HepG2 (cell line): ENCODE data around the gene LMCD1. TPM values are rescaled to one million over a fixed set of nuclear protein-coding genes. Genes with fewer than 3 reads are reported as not detected.

Source experiments
- ARNTL ChIP-seq: sonication (generic); formaldehyde crosslinking; IDR thresholded peaks from 2 replicates; pipeline ENCODE4 v1.4.0; 2020; ENCODE audit warnings: mild to moderate bottlenecking, missing genetic modification reagents
- ATRX ChIP-seq: sonication (generic); formaldehyde crosslinking; IDR thresholded peaks from 2 replicates; pipeline ENCODE4 v1.4.0; 2020; ENCODE audit warnings: missing genetic modification reagents, borderline replicate concordance
- DR1 ChIP-seq: sonication (generic); formaldehyde crosslinking; IDR thresholded peaks from 2 replicates; pipeline ENCODE4 v1.8.0; 2021; ENCODE audit warnings: mild to moderate bottlenecking, missing genetic modification reagents, inconsistent platforms
- GFI1 ChIP-seq: sonication (generic); formaldehyde crosslinking; IDR thresholded peaks from 2 replicates; pipeline ENCODE4 v1.5.0; 2020; ENCODE audit warnings: missing genetic modification reagents, mild to moderate bottlenecking, borderline replicate concordance
- GTF2F1 ChIP-seq: fragments of 150-350 bp; IDR thresholded peaks from 2 replicates; pipeline ENCODE4 v1.6.1; 2014; ENCODE audit warnings: low read length
- HHEX ChIP-seq: IDR thresholded peaks from 2 replicates; pipeline ENCODE4 v1.6.1; 2016; ENCODE audit warnings: control low read depth
- HNRNPL ChIP-seq: fragments of 200-400 bp; formaldehyde crosslinking; IDR thresholded peaks from 2 replicates; pipeline ENCODE4 v1.6.1; 2017; ENCODE audit warnings: mild to moderate bottlenecking, low read depth, low read length
- KDM1A ChIP-seq: IDR thresholded peaks from 2 replicates; pipeline ENCODE4 v1.6.1; 2016; ENCODE audit warnings: missing compliant biosample characterization
- RFX5 ChIP-seq: IDR thresholded peaks from 2 replicates; pipeline ENCODE4 v1.6.1; 2011; ENCODE audit warnings: low read depth, low read length, improper control_type of control experiment
- RORA ChIP-seq: sonication (generic); formaldehyde crosslinking; IDR thresholded peaks from 2 replicates; pipeline ENCODE4 v1.5.0; 2020; ENCODE audit warnings: mild to moderate bottlenecking, missing genetic modification reagents, moderate library complexity
- TARDBP ChIP-seq: sonication (generic); formaldehyde crosslinking; IDR thresholded peaks from 2 replicates; pipeline ENCODE4 v1.8.0; 2022; ENCODE audit warnings: mild to moderate bottlenecking, missing genetic modification reagents
- ZNF207 ChIP-seq: fragments of 450-650 bp; IDR thresholded peaks from 2 replicates; pipeline ENCODE4 v1.6.1; 2016; ENCODE audit warnings: antibody characterized with exemption, borderline replicate concordance
- ZNF33B ChIP-seq: sonication (generic); formaldehyde crosslinking; IDR thresholded peaks from 2 replicates; pipeline ENCODE4 v1.5.1; 2020; ENCODE audit warnings: mild to moderate bottlenecking, missing genetic modification reagents
- ZNF768 ChIP-seq: sonication (generic); formaldehyde crosslinking; IDR thresholded peaks from 2 replicates; pipeline ENCODE4 v1.4.0; 2020; ENCODE audit warnings: missing genetic modification reagents
- ZNF773 ChIP-seq: sonication (generic); formaldehyde crosslinking; IDR thresholded peaks from 2 replicates; pipeline ENCODE4 v1.4.0; 2020; ENCODE audit warnings: missing genetic modification reagents, borderline replicate concordance
- polyA plus RNA-seq, 8 experiments: library from polyadenylated mRNA; depleted of rRNA in 3 of 8; stranded (reverse) in 7 of 8; unstranded in 1 of 8; fragments of >200 nt; fragmentation: Illumina TruSeq in 4 of 8; extraction: Trizol in 4 of 8; gene quantifications; 2 replicates each; pipeline versions ENCODE4 v1.2.1 to v1.2.3, GENCODE V29; 2011 to 2016; ENCODE audit warnings: low read depth in 4 of 8, missing spikeins in 1 of 8, mixed read lengths in 1 of 8; ENCODE audit not compliant: insufficient read depth in 1 of 8
- total RNA-seq, 5 experiments: library from RNA; depleted of rRNA; stranded (reverse); fragments of >200 nt; fragmentation: Illumina TruSeq; extraction: Trizol; gene quantifications; 2 replicates each; pipeline ENCODE4 v1.2.3, GENCODE V29; 2016; ENCODE audit warnings: low read depth in 1 of 5
- TF ChIP-seq, protein P1 (sequence below): sonication (generic); formaldehyde crosslinking; IDR thresholded peaks from 2 replicates; pipeline ENCODE4 v1.4.0; 2020; ENCODE audit warnings: missing genetic modification reagents
- TF ChIP-seq, protein P2 (sequence below): sonication (generic); formaldehyde crosslinking; IDR thresholded peaks from 2 replicates; pipeline ENCODE4 v1.5.0; 2020; ENCODE audit warnings: mild to moderate bottlenecking, low read depth, missing genetic modification reagents, borderline replicate concordance
- TF ChIP-seq, protein P3 (sequence below): sonication (generic); formaldehyde crosslinking; IDR thresholded peaks from 2 replicates; pipeline ENCODE4 v1.5.1; 2020; ENCODE audit warnings: missing genetic modification reagents, mild to moderate bottlenecking, borderline replicate concordance
- TF ChIP-seq, protein P4 (sequence below): sonication (generic); formaldehyde crosslinking; conservative IDR thresholded peaks from 2 replicates; pipeline ENCODE4 v1.4.0; 2020; ENCODE audit warnings: mild to moderate bottlenecking, missing genetic modification reagents, moderate library complexity

Gene LMCD1
- total and polyA plus RNA-seq, 2 of the 13 experiments (the other 11 are each of a cell fraction or from before 2014, with no cell fraction given): 6.2 to 7.1 TPM

DNA sequence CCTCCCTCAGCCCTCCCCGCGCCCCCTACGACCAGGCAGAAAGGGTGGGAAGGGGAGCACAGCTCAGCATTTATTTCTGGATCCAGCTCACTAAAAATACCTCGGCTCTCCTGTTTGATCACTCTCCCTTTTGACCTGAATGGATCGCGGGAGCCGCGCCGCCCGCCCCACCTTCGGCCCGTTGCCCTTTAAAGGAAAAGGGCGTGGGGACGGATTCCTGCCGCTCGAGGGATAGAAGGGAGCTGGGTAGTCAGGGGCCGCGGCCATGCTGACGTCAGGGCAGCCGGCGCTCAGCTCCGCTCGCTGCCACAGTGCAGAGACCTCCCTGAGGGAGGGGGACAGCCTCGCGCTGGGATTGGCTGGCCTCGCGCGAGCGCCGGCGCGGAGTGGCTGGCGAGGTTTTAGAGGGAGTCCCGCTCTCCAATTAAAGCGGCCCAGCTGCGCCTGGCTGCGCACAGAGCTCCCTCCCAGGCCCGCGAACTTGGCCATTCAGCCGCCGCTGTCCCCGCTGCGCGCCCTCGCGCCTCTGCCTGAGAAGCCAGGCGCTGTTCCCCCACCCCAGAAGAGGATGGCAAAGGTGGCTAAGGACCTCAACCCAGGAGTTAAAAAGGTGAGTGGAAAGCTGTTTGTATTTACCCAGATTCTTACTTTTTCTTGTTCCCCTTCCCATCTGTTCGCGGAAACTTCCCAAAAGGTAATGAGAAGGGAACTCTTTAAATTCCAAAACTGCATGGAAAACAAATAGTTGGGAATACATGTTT is at the start of gene LMCD1 (continued):
- TF ChIP-seq, protein P1, sequence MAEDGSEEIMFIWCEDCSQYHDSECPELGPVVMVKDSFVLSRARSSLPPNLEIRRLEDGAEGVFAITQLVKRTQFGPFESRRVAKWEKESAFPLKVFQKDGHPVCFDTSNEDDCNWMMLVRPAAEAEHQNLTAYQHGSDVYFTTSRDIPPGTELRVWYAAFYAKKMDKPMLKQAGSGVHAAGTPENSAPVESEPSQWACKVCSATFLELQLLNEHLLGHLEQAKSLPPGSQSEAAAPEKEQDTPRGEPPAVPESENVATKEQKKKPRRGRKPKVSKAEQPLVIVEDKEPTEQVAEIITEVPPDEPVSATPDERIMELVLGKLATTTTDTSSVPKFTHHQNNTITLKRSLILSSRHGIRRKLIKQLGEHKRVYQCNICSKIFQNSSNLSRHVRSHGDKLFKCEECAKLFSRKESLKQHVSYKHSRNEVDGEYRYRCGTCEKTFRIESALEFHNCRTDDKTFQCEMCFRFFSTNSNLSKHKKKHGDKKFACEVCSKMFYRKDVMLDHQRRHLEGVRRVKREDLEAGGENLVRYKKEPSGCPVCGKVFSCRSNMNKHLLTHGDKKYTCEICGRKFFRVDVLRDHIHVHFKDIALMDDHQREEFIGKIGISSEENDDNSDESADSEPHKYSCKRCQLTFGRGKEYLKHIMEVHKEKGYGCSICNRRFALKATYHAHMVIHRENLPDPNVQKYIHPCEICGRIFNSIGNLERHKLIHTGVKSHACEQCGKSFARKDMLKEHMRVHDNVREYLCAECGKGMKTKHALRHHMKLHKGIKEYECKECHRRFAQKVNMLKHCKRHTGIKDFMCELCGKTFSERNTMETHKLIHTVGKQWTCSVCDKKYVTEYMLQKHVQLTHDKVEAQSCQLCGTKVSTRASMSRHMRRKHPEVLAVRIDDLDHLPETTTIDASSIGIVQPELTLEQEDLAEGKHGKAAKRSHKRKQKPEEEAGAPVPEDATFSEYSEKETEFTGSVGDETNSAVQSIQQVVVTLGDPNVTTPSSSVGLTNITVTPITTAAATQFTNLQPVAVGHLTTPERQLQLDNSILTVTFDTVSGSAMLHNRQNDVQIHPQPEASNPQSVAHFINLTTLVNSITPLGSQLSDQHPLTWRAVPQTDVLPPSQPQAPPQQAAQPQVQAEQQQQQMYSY (CRISPR knock-in tag): peak; percentile 41; the same call in 1 of the 2 replicates
- TF ChIP-seq ARNTL (CRISPR knock-in tag): no peak
- peak; percentile 33; the same call in 1 of the 2 replicates for TF ChIP-seq RFX5
- TF ChIP-seq HNRNPL: no peak
- TF ChIP-seq GTF2F1: no peak
- TF ChIP-seq ZNF33B: peak; percentile 95
- no peak for TF ChIP-seq ATRX (CRISPR knock-in tag)
- peak; percentile 84 for TF ChIP-seq DR1
- no peak for TF ChIP-seq TARDBP (CRISPR knock-in tag)
- TF ChIP-seq KDM1A (CRISPR knock-in tag): no peak
- TF ChIP-seq RORA (CRISPR knock-in tag): no peak
- TF ChIP-seq, protein P2, sequence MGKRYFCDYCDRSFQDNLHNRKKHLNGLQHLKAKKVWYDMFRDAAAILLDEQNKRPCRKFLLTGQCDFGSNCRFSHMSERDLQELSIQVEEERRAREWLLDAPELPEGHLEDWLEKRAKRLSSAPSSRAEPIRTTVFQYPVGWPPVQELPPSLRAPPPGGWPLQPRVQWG: no peak
- peak; percentile 77; the same call in 1 of the 2 replicates for TF ChIP-seq GFI1 (CRISPR knock-in tag)
- TF ChIP-seq, protein P3, sequence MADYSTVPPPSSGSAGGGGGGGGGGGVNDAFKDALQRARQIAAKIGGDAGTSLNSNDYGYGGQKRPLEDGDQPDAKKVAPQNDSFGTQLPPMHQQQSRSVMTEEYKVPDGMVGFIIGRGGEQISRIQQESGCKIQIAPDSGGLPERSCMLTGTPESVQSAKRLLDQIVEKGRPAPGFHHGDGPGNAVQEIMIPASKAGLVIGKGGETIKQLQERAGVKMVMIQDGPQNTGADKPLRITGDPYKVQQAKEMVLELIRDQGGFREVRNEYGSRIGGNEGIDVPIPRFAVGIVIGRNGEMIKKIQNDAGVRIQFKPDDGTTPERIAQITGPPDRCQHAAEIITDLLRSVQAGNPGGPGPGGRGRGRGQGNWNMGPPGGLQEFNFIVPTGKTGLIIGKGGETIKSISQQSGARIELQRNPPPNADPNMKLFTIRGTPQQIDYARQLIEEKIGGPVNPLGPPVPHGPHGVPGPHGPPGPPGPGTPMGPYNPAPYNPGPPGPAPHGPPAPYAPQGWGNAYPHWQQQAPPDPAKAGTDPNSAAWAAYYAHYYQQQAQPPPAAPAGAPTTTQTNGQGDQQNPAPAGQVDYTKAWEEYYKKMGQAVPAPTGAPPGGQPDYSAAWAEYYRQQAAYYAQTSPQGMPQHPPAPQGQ (CRISPR knock-in tag): no peak
- no peak for TF ChIP-seq HHEX (CRISPR knock-in tag)
- TF ChIP-seq ZNF773 (CRISPR knock-in tag): peak; percentile 67; the same call in 1 of the 2 replicates
- TF ChIP-seq, protein P4, sequence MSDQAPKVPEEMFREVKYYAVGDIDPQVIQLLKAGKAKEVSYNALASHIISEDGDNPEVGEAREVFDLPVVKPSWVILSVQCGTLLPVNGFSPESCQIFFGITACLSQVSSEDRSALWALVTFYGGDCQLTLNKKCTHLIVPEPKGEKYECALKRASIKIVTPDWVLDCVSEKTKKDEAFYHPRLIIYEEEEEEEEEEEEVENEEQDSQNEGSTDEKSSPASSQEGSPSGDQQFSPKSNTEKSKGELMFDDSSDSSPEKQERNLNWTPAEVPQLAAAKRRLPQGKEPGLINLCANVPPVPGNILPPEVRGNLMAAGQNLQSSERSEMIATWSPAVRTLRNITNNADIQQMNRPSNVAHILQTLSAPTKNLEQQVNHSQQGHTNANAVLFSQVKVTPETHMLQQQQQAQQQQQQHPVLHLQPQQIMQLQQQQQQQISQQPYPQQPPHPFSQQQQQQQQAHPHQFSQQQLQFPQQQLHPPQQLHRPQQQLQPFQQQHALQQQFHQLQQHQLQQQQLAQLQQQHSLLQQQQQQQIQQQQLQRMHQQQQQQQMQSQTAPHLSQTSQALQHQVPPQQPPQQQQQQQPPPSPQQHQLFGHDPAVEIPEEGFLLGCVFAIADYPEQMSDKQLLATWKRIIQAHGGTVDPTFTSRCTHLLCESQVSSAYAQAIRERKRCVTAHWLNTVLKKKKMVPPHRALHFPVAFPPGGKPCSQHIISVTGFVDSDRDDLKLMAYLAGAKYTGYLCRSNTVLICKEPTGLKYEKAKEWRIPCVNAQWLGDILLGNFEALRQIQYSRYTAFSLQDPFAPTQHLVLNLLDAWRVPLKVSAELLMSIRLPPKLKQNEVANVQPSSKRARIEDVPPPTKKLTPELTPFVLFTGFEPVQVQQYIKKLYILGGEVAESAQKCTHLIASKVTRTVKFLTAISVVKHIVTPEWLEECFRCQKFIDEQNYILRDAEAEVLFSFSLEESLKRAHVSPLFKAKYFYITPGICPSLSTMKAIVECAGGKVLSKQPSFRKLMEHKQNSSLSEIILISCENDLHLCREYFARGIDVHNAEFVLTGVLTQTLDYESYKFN: peak; percentile 68
- no peak for TF ChIP-seq ZNF207
- TF ChIP-seq ZNF768 (CRISPR knock-in tag): peak; percentile 74
